ENCODE measurements around the gene SAA1.

DNA sequence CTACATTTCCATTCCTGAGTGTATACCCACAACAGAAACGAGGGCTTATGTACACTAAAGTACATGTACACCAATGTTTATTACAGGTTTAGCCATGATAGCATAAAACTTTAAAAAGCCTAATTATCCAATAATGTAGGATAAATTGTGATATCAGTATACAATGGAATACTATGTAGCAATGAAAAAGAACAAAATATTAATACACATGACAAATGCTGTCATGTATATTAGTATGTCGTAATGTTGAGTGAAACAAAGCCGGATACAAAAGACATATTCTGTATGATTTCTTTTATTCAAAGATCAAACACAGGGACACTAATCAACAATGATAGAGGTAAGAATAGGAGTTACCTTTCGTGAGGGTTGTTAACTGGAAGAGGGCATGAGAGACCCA is 32.2 kb upstream of the SAA1 start:
- TF ChIP-seq SP1 (IDR thresholded peaks at IDR 0.05; ENCODE audit: low read depth, low read length) = no peak
- TF ChIP-seq POLR2AphosphoS5 (IDR thresholded peaks at IDR 0.05; ENCODE audit: low read length) = no peak
- no peak for TF ChIP-seq ZSCAN29 (IDR thresholded peaks at IDR 0.05)
- TF ChIP-seq EP300 (IDR thresholded peaks at IDR 0.05; ENCODE audit: borderline replicate concordance in 1 of 2, control insufficient read depth in 1 of 2, low read depth in 2 of 2, low read length in 2 of 2) = no peak
- no peak for TF ChIP-seq ZNF24 (IDR thresholded peaks at IDR 0.05)
- TF ChIP-seq SIN3A (IDR thresholded peaks at IDR 0.05; ENCODE audit: low read depth, low read length) = no peak
- TF ChIP-seq, protein P1, sequence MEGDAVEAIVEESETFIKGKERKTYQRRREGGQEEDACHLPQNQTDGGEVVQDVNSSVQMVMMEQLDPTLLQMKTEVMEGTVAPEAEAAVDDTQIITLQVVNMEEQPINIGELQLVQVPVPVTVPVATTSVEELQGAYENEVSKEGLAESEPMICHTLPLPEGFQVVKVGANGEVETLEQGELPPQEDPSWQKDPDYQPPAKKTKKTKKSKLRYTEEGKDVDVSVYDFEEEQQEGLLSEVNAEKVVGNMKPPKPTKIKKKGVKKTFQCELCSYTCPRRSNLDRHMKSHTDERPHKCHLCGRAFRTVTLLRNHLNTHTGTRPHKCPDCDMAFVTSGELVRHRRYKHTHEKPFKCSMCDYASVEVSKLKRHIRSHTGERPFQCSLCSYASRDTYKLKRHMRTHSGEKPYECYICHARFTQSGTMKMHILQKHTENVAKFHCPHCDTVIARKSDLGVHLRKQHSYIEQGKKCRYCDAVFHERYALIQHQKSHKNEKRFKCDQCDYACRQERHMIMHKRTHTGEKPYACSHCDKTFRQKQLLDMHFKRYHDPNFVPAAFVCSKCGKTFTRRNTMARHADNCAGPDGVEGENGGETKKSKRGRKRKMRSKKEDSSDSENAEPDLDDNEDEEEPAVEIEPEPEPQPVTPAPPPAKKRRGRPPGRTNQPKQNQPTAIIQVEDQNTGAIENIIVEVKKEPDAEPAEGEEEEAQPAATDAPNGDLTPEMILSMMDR (IDR thresholded peaks at IDR 0.05 in 2 of 3, conservative IDR thresholded peaks at IDR 0.05 in 1 of 3; ENCODE audit: control insufficient read depth in 2 of 3, extremely low read depth in 1 of 3, insufficient read depth in 1 of 3, low read depth in 3 of 3, low read length in 3 of 3) = no peak
- no peak for TF ChIP-seq NR2C2 (IDR thresholded peaks at IDR 0.05; ENCODE audit: borderline replicate concordance, control insufficient read depth, insufficient read length, low read depth)
- TF ChIP-seq, protein P2, sequence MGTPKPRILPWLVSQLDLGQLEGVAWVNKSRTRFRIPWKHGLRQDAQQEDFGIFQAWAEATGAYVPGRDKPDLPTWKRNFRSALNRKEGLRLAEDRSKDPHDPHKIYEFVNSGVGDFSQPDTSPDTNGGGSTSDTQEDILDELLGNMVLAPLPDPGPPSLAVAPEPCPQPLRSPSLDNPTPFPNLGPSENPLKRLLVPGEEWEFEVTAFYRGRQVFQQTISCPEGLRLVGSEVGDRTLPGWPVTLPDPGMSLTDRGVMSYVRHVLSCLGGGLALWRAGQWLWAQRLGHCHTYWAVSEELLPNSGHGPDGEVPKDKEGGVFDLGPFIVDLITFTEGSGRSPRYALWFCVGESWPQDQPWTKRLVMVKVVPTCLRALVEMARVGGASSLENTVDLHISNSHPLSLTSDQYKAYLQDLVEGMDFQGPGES (IDR thresholded peaks at IDR 0.05) = no peak

Measured in GM12878 (cell line).